HCT116 (cell line): ENCODE results near the gene INSIG2. TPM values are rescaled to one million over a fixed set of nuclear protein-coding genes. Genes with fewer than 3 reads are reported as not detected.

Source experiments
- ATAC-seq: fragments of 200-7000 bp; cut with Tn5 transposase; 2 replicates; pipeline ENCODE4 v1.9.1; 2020; ENCODE audit warnings: mild to moderate bottlenecking, moderate library complexity
- BruUV-seq: library from RNA; stranded (reverse); fragments of 400-500 nt; replicated peaks from 2 replicates; lab custom pipeline; 2021; lab: Mats Ljungman, UMichigan
- CTCF ChIA-PET: fragments of 300-600 bp; sonication (Branson Sonifier 250); formaldehyde crosslinking; loops from one replicate; lab custom pipeline; 2021; ENCODE audit warnings: antibody characterized with exemption; lab: Charles Lee
- POLR2A ChIA-PET: fragments of 300-600, 350-600 bp; sonication (Branson Sonifier 250); formaldehyde crosslinking; loops from one replicate; lab custom pipeline; 2021; ENCODE audit warnings: antibody characterized with exemption; lab: Charles Lee
- RAD21 ChIA-PET, 2 experiments: fragments of 300-600 bp; sonication (Branson Sonifier 250); formaldehyde crosslinking; loops; one replicate each; lab custom pipeline; 2023; ENCODE audit warnings: low total read pairs in 2 of 2; ENCODE audit not compliant: uncharacterized antibody in 2 of 2, unreplicated experiment in 2 of 2, low non-redundant PET in 1 of 2; lab: Charles Lee
- DNase-seq: peaks from one replicate; pipeline ENCODE4 v3.0.0-alpha.2; 2010; ENCODE audit warnings: low read depth, low spot score
- H2AFZ ChIP-seq: fragments of 200-600 bp; shearing (Covaris generic), sonication (generic); 2 replicates; pipeline ENCODE4 v1.6.1; 2017; ENCODE audit warnings: low read depth, mixed run types, mixed read lengths, antibody characterized with exemption, low read length; ENCODE audit not compliant: poor library complexity, severe bottlenecking
- H3K27ac ChIP-seq: 2 replicates; pipeline ENCODE4 v1.5.1; 2012; ENCODE audit warnings: low read depth, low read length
- H3K27me3 ChIP-seq: fragments of 200-600 bp; sonication (generic); 2 replicates; pipeline ENCODE4 v1.6.1; 2016; ENCODE audit warnings: mixed run types, low read length, mixed read lengths; ENCODE audit not compliant: insufficient read depth
- H3K36me3 ChIP-seq, 2 experiments: fragments of 200-500 bp in 1 of 2; fragments of 200-600 bp in 1 of 2; sonication (Bioruptor generic) in 1 of 2; sonication (generic) in 1 of 2; 2 replicates each; pipeline versions ENCODE4 v1.5.1 to v1.6.1; 2014 to 2016; ENCODE audit warnings: low read length in 2 of 2, inconsistent platforms in 1 of 2, mixed read lengths in 1 of 2, mixed run types in 1 of 2; ENCODE audit not compliant: insufficient read depth in 2 of 2, control insufficient read depth in 1 of 2
- H3K4me1 ChIP-seq, 2 experiments: fragments of 200-600 bp in 1 of 2; sonication (generic) in 1 of 2; 2 replicates each; pipeline versions ENCODE4 v1.5.1 to v1.6.1; 2012 to 2017; ENCODE audit warnings: low read length in 2 of 2, inconsistent platforms in 1 of 2, mild to moderate bottlenecking in 1 of 2, mixed read lengths in 1 of 2, mixed run types in 1 of 2, moderate library complexity in 1 of 2; ENCODE audit not compliant: insufficient read depth in 2 of 2, control insufficient read depth in 1 of 2
- H3K4me2 ChIP-seq: fragments of 200-600 bp; sonication (generic); 2 replicates; pipeline ENCODE4 v1.6.1; 2017; ENCODE audit warnings: mixed run types, low read length, mixed read lengths
- H3K4me3 ChIP-seq, 2 experiments: fragments of 200-600 bp in 1 of 2; sonication (generic) in 1 of 2; replicated peaks in 1 of 2; 2 replicates each; pipeline ENCODE4 v1.5.1; 2011 to 2016; ENCODE audit warnings: low read length in 2 of 2, control low read depth in 1 of 2, low read depth in 1 of 2, mild to moderate bottlenecking in 1 of 2, mixed read lengths in 1 of 2, mixed run types in 1 of 2
- H3K79me2 ChIP-seq: fragments of 200-600 bp; sonication (generic); 2 replicates; pipeline ENCODE4 v1.6.1; 2017; ENCODE audit warnings: mild to moderate bottlenecking, mixed run types, low read length, moderate library complexity, mixed read lengths; ENCODE audit not compliant: insufficient read depth
- H3K9ac ChIP-seq: fragments of 200-600 bp; sonication (generic); 2 replicates; pipeline ENCODE4 v1.6.1; 2016; ENCODE audit warnings: low read length, mixed read lengths
- H3K9me2 ChIP-seq: fragments of 200-600 bp; sonication (generic), shearing (Covaris generic); 2 replicates; pipeline ENCODE4 v1.6.1; 2017; ENCODE audit warnings: mixed run types, mild to moderate bottlenecking, moderate library complexity; ENCODE audit not compliant: insufficient read depth
- H3K9me3 ChIP-seq, 2 experiments: fragments of 200-500 bp in 1 of 2; fragments of 200-600 bp in 1 of 2; sonication (Bioruptor generic) in 1 of 2; sonication (generic) in 1 of 2; 2 replicates each; pipeline ENCODE4 v1.6.1; 2014 to 2017; ENCODE audit warnings: low read length in 2 of 2, mixed read lengths in 2 of 2, inconsistent platforms in 1 of 2, low read depth in 1 of 2, mild to moderate bottlenecking in 1 of 2, mixed run types in 1 of 2, moderate library complexity in 1 of 2; ENCODE audit not compliant: control insufficient read depth in 1 of 2, insufficient read depth in 1 of 2
- H4K20me1 ChIP-seq: fragments of 200-600 bp; sonication (generic), shearing (Covaris generic); 2 replicates; pipeline ENCODE4 v1.6.1; 2017; ENCODE audit warnings: mixed run types, mild to moderate bottlenecking, moderate library complexity; ENCODE audit not compliant: insufficient read depth
- CBX3 ChIP-seq: IDR thresholded peaks from 2 replicates; pipeline ENCODE4 v1.6.1; 2012; ENCODE audit warnings: low read depth
- CEBPB ChIP-seq: IDR thresholded peaks from 2 replicates; pipeline ENCODE4 v1.6.1; 2012; ENCODE audit warnings: low read depth
- ELF1 ChIP-seq: IDR thresholded peaks from 2 replicates; pipeline ENCODE4 v1.6.1; 2012; ENCODE audit warnings: low read depth, borderline replicate concordance
- EZH2phosphoT487 ChIP-seq: fragments of 200-600 bp; IDR thresholded peaks from 2 replicates; pipeline ENCODE4 v1.6.1; 2018; ENCODE audit warnings: antibody characterized with exemption, borderline replicate concordance
- FOSL1 ChIP-seq: IDR thresholded peaks from 2 replicates; pipeline ENCODE4 v1.6.1; 2012; ENCODE audit warnings: low read depth
- JUND ChIP-seq: IDR thresholded peaks from 2 replicates; pipeline ENCODE4 v1.6.1; 2012
- POLR2AphosphoS5 ChIP-seq: IDR thresholded peaks from 2 replicates; pipeline ENCODE4 v1.6.1; 2011; ENCODE audit warnings: mild to moderate bottlenecking, low read depth, low read length, moderate library complexity
- RAD21 ChIP-seq: IDR thresholded peaks from 2 replicates; pipeline ENCODE4 v1.6.1; 2012; ENCODE audit warnings: low read depth, mild to moderate bottlenecking
- TCF7L2 ChIP-seq: IDR thresholded peaks from 2 replicates; pipeline ENCODE4 v1.7.0; 2011; ENCODE audit warnings: borderline replicate concordance, inconsistent platforms; ENCODE audit not compliant: insufficient read depth, insufficient read length; ENCODE audit errors: extremely low read depth
- YY1 ChIP-seq: IDR thresholded peaks from 2 replicates; pipeline ENCODE4 v1.6.1; 2011; ENCODE audit warnings: low read length, low read depth, moderate library complexity, mild to moderate bottlenecking; ENCODE audit not compliant: insufficient replicate concordance; ENCODE audit errors: extremely low read depth
- ZFX ChIP-seq: fragments of 450-650 bp; IDR thresholded peaks from 2 replicates; pipeline ENCODE4 v1.6.1; 2017
- intact Hi-C: fragments of 100-400 bp; cut with micrococcal nuclease; formaldehyde crosslinking; loops from 2 replicates; pipeline ENCODE4 v1.10.0; 2022
- total RNA-seq: library from RNA; stranded (reverse); gene quantifications from one replicate; pipeline ENCODE4 v1.2.1, GENCODE V29; 2021; ENCODE audit not compliant: unreplicated experiment
- TF ChIP-seq, protein P1 (sequence below): IDR thresholded peaks from 2 replicates; pipeline ENCODE4 v1.6.1; 2012
- TF ChIP-seq, protein P2 (sequence below): IDR thresholded peaks from 2 replicates; pipeline ENCODE4 v1.6.1; 2012; ENCODE audit warnings: low read depth
- TF ChIP-seq, protein P3 (sequence below): IDR thresholded peaks from 2 replicates; pipeline ENCODE4 v1.6.1; 2011; ENCODE audit warnings: mild to moderate bottlenecking, low read length, moderate library complexity; ENCODE audit not compliant: insufficient replicate concordance; ENCODE audit errors: extremely low read depth
- TF ChIP-seq, protein P4 (sequence below): IDR thresholded peaks from 2 replicates; pipeline ENCODE4 v1.6.1; 2012

Gene INSIG2
- total RNA-seq, 1 experiment from 2014 or later: 21.8 TPM

DNA sequence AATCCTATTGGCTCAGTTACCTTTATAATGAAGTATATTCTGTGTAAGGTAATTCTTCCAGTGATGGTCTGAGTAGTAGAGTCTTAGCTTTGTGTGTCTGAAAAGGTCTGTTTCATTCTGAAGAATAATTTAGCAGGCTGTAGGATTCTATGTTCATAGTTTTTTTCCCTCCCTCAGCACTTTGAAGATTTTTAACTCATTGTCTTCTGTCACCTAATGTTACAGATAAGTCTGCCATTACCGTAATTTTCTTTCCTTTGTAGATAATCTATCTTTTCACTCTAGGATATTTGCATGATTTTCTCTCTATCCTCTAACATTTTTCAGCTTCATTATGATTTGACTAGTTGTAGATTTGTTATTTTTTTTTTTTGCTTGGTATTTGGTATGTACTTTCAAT is 22.7 kb downstream of the INSIG2 start:
- TF ChIP-seq ELF1: no peak
- TF ChIP-seq, protein P1, sequence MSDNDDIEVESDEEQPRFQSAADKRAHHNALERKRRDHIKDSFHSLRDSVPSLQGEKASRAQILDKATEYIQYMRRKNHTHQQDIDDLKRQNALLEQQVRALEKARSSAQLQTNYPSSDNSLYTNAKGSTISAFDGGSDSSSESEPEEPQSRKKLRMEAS: no peak
- TF ChIP-seq FOSL1: no peak
- no peak for TF ChIP-seq RAD21
- Histone ChIP-seq H3K36me3 (peaks cover 3 to 12% of the 10 kb centered on the region in 2 experiments; a peak in 2 of 4 replicates), H3K9me2 (no peaks in the 10 kb centered on the region), H3K27me3 (no peaks in the 10 kb centered on the region), H4K20me1 (no peaks in the 10 kb centered on the region), H3K4me2 (no peak overlapping the region), H3K27ac (no peak overlapping the region), H3K4me3 (no peak overlapping the region), H3K9ac (no peak overlapping the region), H3K79me2 (no peaks in the 10 kb centered on the region), H3K4me1 (peaks cover 21 to 53% of the 10 kb centered on the region in 2 experiments), H3K9me3 (no peaks in the 10 kb centered on the region), H2AFZ (no peak overlapping the region)
- ChIA-PET CTCF (no interaction called here), RAD21 (no interaction called here), POLR2A (no interaction called here)
- no TSS peak for BruUV-seq
- intact Hi-C loops: no loop called here
- DNase-seq: no peak
- ATAC-seq: no peak

DNA sequence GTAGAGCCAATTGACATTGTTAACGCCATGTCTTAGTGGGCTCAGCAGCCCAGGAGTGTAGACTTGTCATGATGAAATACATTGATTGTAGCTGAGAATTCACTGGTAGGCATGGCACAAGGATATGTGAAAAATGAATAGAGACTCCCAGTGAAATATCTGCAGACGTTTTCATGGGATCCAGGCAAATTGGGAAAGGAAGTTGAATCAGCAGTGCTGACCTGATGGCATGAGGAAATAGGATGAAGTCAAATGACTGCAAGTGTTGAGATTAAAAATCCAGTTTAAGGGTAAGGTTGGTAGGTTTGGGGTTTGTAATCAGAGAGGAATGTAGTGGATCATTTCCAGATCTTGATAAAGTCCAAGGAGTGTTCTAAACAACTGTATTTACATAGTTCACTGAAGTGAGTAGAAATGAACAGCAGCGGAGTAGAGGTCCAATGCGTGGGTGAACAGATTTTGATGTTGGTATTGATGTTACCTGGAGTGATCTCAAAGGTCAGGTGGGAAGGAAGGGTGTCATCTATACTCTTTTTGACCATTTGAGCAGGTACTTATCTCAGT is 24.6 kb downstream of the INSIG2 start:
- DNase-seq (peak; percentile 87), ATAC-seq (peak; percentile 87)
- H3K36me3 ChIP-seq: peaks cover 0 to 12% of the 10 kb centered on the region in 2 experiments; a peak in 2 of 4 replicates
- H3K4me3 ChIP-seq: peak overlapping the region in 1 of 2 experiments; percentile 21; a peak in 1 of 4 replicates
- no peaks in the 10 kb centered on the region for H3K79me2 ChIP-seq
- no peaks in the 10 kb centered on the region for H3K9me2 ChIP-seq
- RAD21 ChIA-PET: no interaction called here
- intact Hi-C loops: no loop called here
- H3K9ac ChIP-seq: peak overlapping the region; percentile 10; the same call in 1 of the 2 replicates
- peak overlapping the region; percentile 62 for H3K27ac ChIP-seq
- H3K4me2 ChIP-seq: peak overlapping the region; percentile 73
- no peak overlapping the region for H2AFZ ChIP-seq
- no peaks in the 10 kb centered on the region for H3K9me3 ChIP-seq
- CTCF ChIA-PET: no interaction called here
- no TSS peak for BruUV-seq
- H3K4me1 ChIP-seq: peaks cover 21 to 66% of the 10 kb centered on the region in 2 experiments
- no peaks in the 10 kb centered on the region for H3K27me3 ChIP-seq
- POLR2A ChIA-PET: no interaction called here
- no peaks in the 10 kb centered on the region for H4K20me1 ChIP-seq
- TF ChIP-seq, protein P2, sequence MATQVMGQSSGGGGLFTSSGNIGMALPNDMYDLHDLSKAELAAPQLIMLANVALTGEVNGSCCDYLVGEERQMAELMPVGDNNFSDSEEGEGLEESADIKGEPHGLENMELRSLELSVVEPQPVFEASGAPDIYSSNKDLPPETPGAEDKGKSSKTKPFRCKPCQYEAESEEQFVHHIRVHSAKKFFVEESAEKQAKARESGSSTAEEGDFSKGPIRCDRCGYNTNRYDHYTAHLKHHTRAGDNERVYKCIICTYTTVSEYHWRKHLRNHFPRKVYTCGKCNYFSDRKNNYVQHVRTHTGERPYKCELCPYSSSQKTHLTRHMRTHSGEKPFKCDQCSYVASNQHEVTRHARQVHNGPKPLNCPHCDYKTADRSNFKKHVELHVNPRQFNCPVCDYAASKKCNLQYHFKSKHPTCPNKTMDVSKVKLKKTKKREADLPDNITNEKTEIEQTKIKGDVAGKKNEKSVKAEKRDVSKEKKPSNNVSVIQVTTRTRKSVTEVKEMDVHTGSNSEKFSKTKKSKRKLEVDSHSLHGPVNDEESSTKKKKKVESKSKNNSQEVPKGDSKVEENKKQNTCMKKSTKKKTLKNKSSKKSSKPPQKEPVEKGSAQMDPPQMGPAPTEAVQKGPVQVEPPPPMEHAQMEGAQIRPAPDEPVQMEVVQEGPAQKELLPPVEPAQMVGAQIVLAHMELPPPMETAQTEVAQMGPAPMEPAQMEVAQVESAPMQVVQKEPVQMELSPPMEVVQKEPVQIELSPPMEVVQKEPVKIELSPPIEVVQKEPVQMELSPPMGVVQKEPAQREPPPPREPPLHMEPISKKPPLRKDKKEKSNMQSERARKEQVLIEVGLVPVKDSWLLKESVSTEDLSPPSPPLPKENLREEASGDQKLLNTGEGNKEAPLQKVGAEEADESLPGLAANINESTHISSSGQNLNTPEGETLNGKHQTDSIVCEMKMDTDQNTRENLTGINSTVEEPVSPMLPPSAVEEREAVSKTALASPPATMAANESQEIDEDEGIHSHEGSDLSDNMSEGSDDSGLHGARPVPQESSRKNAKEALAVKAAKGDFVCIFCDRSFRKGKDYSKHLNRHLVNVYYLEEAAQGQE: no peak
- no peak for TF ChIP-seq EZH2phosphoT487
- peak; percentile 83 for TF ChIP-seq JUND
- peak; percentile 87 for TF ChIP-seq CEBPB
- TF ChIP-seq POLR2AphosphoS5: peak; percentile 62
- TF ChIP-seq, protein P3, sequence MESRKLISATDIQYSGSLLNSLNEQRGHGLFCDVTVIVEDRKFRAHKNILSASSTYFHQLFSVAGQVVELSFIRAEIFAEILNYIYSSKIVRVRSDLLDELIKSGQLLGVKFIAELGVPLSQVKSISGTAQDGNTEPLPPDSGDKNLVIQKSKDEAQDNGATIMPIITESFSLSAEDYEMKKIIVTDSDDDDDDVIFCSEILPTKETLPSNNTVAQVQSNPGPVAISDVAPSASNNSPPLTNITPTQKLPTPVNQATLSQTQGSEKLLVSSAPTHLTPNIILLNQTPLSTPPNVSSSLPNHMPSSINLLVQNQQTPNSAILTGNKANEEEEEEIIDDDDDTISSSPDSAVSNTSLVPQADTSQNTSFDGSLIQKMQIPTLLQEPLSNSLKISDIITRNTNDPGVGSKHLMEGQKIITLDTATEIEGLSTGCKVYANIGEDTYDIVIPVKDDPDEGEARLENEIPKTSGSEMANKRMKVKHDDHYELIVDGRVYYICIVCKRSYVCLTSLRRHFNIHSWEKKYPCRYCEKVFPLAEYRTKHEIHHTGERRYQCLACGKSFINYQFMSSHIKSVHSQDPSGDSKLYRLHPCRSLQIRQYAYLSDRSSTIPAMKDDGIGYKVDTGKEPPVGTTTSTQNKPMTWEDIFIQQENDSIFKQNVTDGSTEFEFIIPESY: no peak
- TF ChIP-seq, protein P4, sequence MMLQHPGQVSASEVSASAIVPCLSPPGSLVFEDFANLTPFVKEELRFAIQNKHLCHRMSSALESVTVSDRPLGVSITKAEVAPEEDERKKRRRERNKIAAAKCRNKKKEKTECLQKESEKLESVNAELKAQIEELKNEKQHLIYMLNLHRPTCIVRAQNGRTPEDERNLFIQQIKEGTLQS: no peak
- no peak for TF ChIP-seq YY1
- no peak for TF ChIP-seq ZFX
- TF ChIP-seq CBX3: 0 out of 2 replicates have a peak, but pooled peaks have one; percentile 73
- TF ChIP-seq TCF7L2: no peak
